GF-D8 (cell line): ENCODE data around the gene ADORA1.

ENCODE experiments used
- DNase-seq: peaks from one replicate; lab custom pipeline; 2025; lab: John Stamatoyannopoulos, UW

ADORA1 gene

GRCh38 chr1:203173011-203173555, 45.6 kb downstream of the ADORA1 start:
- DNase-seq = no peak

- no peak for DNase-seq
Observed at GRCh38 chr1:203173566-203173965, 46.0 kb downstream of the ADORA1 start.

GRCh38 chr1:203174324-203174985, 46.9 kb downstream of the ADORA1 start:
- no peak for DNase-seq

GRCh38 chr1:203175237-203175826, 47.8 kb downstream of the ADORA1 start, which contains the start of gene MYBPH:
TSS of gene MYBPH (minus strand) at chr1:203175826. CDS start at chr1:203175755, 71 bp downstream.
- DNase-seq = no peak

- DNase-seq = peak; percentile 31
Observed at GRCh38 chr1:203175827-203176241, 48.3 kb downstream of the ADORA1 start.

- no peak for DNase-seq
Observed at GRCh38 chr1:203176273-203177035, 48.9 kb downstream of the ADORA1 start.

- DNase-seq = no peak
Observed at GRCh38 chr1:203177036-203177405, 49.5 kb downstream of the ADORA1 start.

- DNase-seq = no peak
Observed at GRCh38 chr1:203177470-203178039, 50.0 kb downstream of the ADORA1 start.

GRCh38 chr1:203178083-203178482, 50.6 kb downstream of the ADORA1 start:
- DNase-seq = no peak

- DNase-seq = no peak
Observed at GRCh38 chr1:203178821-203179666, 51.5 kb downstream of the ADORA1 start.

- no peak for DNase-seq
Observed at GRCh38 chr1:203179667-203180005, 52.1 kb downstream of the ADORA1 start.

- no peak for DNase-seq
Observed at GRCh38 chr1:203180611-203181330, 53.2 kb downstream of the ADORA1 start.

- no peak for DNase-seq
Observed at GRCh38 chr1:203181586-203182386, 54.3 kb downstream of the ADORA1 start.

GRCh38 chr1:203182387-203182953, 54.9 kb downstream of the ADORA1 start:
- DNase-seq = no peak

GRCh38 chr1:203183828-203184227, 56.3 kb downstream of the ADORA1 start:
- DNase-seq = no peak

GRCh38 chr1:203184467-203184866, 56.9 kb downstream of the ADORA1 start:
- DNase-seq = no peak

- no peak for DNase-seq
Observed at GRCh38 chr1:203185061-203185461, 57.5 kb downstream of the ADORA1 start.

GRCh38 chr1:203185585-203185984, 58.1 kb downstream of the ADORA1 start:
- DNase-seq = no peak

GRCh38 chr1:203186091-203186445, 58.5 kb downstream of the ADORA1 start:
- no peak for DNase-seq
